Brain microvascular endothelial cell (primary cell): ENCODE data around the gene DOCK4.

ENCODE experiments used
- DNase-seq: peaks from one replicate; pipeline ENCODE4 v3.0.0-alpha.2; 2020
- H3K27ac ChIP-seq: fragments of 250-450 bp; sonication (Bioruptor Pico); 2 replicates; pipeline ENCODE4 v1.5.1; 2020; ENCODE audit warnings: mild to moderate bottlenecking, moderate library complexity
- H3K27me3 ChIP-seq: fragments of 250-450 bp; sonication (Bioruptor Pico); replicated peaks from 2 replicates; pipeline ENCODE4 v1.5.1; 2020; ENCODE audit warnings: mild to moderate bottlenecking
- H3K36me3 ChIP-seq: fragments of 250-450 bp; sonication (Bioruptor Pico); replicated peaks from 2 replicates; pipeline ENCODE4 v1.5.1; 2020; ENCODE audit warnings: mild to moderate bottlenecking
- H3K4me3 ChIP-seq: 2 replicates; pipeline ENCODE4 v1.5.1; 2011; ENCODE audit warnings: low read depth, mild to moderate bottlenecking, control low read depth, low read length, moderate library complexity
- in situ Hi-C: cut with HindIII; loops from 2 replicates; pipeline ENCODE4 v1.10.0; 2017; ENCODE audit warnings: low sequenced_read_pairs, low pct_ligation_motif_present
- TF ChIP-seq, protein P1 (sequence below): IDR thresholded peaks from 2 replicates; pipeline ENCODE4 v1.5.1; 2011; ENCODE audit warnings: low read depth, mild to moderate bottlenecking, moderate library complexity, low read length, control low read depth, inconsistent platforms; ENCODE audit errors: missing control alignments

DOCK4 gene

DNA sequence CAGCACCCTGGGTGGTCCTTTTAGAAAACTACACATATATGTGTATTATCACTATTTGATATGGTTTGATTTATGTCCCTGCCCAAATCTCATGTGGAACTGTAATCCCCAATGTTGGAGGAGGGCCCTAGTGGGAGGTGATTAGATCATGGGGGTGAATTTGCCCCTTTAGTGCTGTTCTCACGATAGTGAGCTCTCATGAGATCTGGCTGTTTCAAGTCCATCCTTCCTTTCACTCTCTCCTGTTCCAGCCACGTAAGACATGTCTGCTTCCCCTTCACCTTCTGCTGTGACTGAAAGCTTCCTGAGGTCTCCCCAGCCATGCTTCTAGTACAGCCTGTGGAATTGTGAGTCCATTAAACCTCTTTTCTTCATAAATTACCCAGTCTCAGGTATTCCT lies 37.3 kb downstream of the DOCK4 start:
- TF ChIP-seq, protein P1, sequence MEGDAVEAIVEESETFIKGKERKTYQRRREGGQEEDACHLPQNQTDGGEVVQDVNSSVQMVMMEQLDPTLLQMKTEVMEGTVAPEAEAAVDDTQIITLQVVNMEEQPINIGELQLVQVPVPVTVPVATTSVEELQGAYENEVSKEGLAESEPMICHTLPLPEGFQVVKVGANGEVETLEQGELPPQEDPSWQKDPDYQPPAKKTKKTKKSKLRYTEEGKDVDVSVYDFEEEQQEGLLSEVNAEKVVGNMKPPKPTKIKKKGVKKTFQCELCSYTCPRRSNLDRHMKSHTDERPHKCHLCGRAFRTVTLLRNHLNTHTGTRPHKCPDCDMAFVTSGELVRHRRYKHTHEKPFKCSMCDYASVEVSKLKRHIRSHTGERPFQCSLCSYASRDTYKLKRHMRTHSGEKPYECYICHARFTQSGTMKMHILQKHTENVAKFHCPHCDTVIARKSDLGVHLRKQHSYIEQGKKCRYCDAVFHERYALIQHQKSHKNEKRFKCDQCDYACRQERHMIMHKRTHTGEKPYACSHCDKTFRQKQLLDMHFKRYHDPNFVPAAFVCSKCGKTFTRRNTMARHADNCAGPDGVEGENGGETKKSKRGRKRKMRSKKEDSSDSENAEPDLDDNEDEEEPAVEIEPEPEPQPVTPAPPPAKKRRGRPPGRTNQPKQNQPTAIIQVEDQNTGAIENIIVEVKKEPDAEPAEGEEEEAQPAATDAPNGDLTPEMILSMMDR, result no peak
- in situ Hi-C loops, result no loop called here
- Histone ChIP-seq H3K27ac (no peak overlapping the region), H3K27me3 (no peaks in the 10 kb centered on the region), H3K4me3 (no peak overlapping the region), H3K36me3 (no peaks in the 10 kb centered on the region)
- DNase-seq, result no peak

DNA sequence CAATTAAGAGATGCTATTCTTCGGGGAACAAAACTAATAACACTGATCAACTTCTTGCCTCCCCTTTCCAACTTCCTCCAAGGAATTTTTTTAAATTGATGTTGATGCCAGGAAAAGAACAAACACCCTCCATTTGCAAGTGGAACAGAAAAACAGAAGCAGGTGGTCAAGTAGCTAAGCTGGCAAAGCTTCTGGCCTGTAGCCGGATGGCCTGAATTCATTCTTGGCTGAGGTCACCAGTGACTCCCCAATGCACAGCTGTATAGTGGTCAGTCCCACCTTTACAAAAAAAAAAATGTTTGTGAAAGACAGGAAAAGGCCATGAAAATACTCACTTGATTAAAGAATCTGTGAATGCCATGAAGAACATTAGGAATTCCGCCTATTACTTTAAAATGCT lies 39.1 kb downstream of the DOCK4 start:
- DNase-seq, result no peak
- Histone ChIP-seq H3K36me3 (no peaks in the 10 kb centered on the region), H3K27me3 (no peaks in the 10 kb centered on the region), H3K4me3 (no peak overlapping the region), H3K27ac (no peak overlapping the region)
- in situ Hi-C loops, result no loop called here
- TF ChIP-seq, protein P1, result no peak

DNA sequence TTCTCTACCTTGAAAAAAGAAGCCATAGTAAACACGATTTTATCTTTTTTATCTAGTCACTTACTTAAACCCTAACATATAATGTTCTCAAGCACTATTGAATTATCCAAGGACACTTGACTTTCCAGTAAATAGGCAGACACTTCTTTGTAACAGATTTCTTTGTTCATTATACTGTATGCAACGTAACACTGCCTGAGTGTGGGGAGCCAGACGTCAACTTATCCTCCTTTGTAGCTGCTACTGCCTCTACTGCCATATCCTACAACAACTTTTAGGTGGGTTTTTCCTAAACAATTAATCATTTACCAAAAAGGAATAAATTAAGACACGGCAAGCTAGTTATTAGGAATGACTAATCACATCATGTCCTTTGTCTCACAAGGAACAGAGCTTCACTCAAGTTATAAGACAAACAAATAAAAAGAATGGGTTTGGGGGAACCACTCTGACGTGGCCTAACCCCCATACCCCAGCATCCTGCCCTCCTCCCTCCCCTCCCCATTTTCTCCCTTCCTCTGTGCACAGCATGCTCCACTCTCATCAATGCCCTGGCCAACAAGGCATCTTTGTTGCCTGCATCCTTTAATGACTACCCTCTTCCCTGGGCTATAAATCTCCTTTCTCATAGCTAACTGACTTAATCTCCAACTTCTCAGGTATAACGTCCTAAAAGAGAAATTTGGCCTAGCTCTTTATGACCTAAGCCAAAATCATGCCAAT lies 43.3 kb downstream of the DOCK4 start:
- in situ Hi-C loops, result no loop called here
- Histone ChIP-seq H3K27ac (peak overlapping the region; percentile 39), H3K27me3 (no peaks in the 10 kb centered on the region), H3K36me3 (no peaks in the 10 kb centered on the region), H3K4me3 (no peak overlapping the region)
- no peak for DNase-seq
- TF ChIP-seq, protein P1, result no peak

DNA sequence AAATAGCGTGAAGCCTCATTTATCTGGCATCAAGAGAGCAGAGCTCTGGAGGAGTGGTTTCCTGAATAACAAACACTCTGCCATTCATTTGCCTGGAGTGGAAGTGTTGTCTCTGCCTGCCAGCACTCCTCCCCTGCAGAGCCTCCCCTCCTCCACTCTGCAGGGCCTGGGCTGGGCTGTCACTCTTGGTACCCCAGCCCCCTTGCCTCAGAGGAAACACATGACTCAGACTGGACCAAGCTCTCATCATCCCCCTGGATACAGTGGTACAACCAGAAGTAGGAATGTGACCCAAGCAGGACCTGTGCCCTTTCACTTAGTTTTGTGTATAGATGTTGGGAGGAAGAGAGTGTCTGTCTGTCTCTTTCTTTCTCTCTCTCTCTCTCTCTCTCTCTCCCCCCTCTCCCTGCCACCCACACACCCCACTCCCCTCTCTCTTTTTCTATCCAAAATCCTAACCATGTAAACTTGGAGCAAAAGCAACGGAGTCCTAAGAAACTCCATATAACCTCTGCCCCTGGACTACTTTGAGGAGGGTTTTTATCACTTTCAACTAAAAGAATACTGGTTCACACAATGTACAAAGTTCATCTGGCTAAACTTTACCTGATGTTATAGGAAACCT lies 43.9 kb downstream of the DOCK4 start:
- TF ChIP-seq, protein P1, result no peak
- H3K27me3 ChIP-seq, result no peaks in the 10 kb centered on the region
- H3K27ac ChIP-seq, result peak overlapping the region; percentile 39
- H3K36me3 ChIP-seq, result no peaks in the 10 kb centered on the region
- in situ Hi-C loops, result no loop called here
- peak; percentile 82 for DNase-seq
- no peak overlapping the region for H3K4me3 ChIP-seq

DNA sequence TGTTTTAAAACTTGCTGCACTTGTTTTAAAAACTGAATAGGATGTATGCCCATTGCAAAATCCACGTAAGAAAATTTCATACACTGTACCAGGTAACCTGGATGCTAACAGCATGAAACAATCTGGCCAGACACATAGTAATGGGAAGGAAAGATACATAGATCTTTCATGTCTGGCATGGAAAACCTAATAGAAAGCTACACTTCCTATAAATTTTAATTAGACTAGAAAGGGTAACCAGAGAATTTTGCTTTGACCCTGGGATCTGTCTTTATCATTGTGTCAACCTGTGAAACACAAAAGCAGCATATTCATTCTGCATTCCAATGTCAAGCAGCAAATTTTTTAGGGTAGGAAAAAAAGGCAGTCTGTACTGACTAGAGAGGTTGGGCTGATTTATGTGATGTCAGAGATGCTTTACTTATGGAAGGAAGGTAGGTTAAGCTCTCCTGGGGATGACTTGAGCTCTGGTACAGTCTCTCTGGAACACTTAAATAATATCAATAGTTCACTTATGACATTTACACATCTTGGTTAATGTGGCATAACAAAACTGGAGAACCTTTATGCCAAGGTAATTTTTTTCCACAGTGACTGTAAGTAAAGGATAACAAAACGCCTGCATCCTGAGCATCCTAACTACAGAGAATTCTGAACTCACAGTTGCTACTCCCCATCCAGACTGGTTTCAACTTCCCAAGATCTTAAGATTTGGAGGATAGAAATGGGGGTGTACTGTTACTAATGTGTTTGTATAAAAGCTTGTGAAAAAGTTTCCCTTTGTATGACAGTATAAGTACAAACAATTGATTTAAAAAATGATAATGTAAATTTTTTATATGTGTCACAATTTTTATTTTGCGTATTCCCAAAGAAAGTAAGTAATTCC lies 44.7 kb downstream of the DOCK4 start:
- Histone ChIP-seq H3K27me3 (no peaks in the 10 kb centered on the region), H3K36me3 (no peaks in the 10 kb centered on the region), H3K27ac (no peak overlapping the region), H3K4me3 (no peak overlapping the region)
- no peak for DNase-seq
- TF ChIP-seq, protein P1, result no peak
- in situ Hi-C loops, result no loop called here
